Renal pelvis (tissue), 12 donors: ENCODE data around the gene HTT. TPM values are rescaled to one million over a fixed set of nuclear protein-coding genes. Genes with fewer than 3 reads are reported as not detected.

ENCODE experiments used
- DNase-seq: peaks from one replicate; pipeline ENCODE4 v3.0.0-alpha.2; 2013
- long read RNA-seq, 16 experiments: transcript quantifications; one replicate each; lab custom pipeline, GENCODE V29; 2026
- polyA plus RNA-seq, 3 donors: library from polyadenylated mRNA; unstranded; fragments of 120-200 nt; gene quantifications; one replicate each; pipeline ENCODE4 v1.2.1, GENCODE V29; 2013; ENCODE audit not compliant: insufficient read length in 3 of 3

HTT gene
- polyA plus RNA-seq, result 10 to 100 TPM; 31.9 to 44.9 (median 38.7) TPM
- long read RNA-seq, donor 1, partial matches to known transcripts, result 0 of 1 reads
- long read RNA-seq, donor 1, other reads (novel, unspliced or antisense), result 0 of 1 reads
- long read RNA-seq, donor 2, partial matches to known transcripts, result 0 of 1 reads
- long read RNA-seq, donor 2, other reads (novel, unspliced or antisense), result 0 of 1 reads
- long read RNA-seq, donor 3, result 0 reads
- long read RNA-seq, donor 4, full-length matches to known transcripts, result 1 of 1 reads
- long read RNA-seq, donor 4, partial matches to known transcripts, result 0 of 1 reads
- long read RNA-seq, donor 4, other reads (novel, unspliced or antisense), result 0 of 1 reads
- long read RNA-seq, donor 5, result 0 reads
- long read RNA-seq, donor 6, result 0 reads
- long read RNA-seq, donor 7, partial matches to known transcripts, result 0 of 1 reads
- long read RNA-seq, donor 7, other reads (novel, unspliced or antisense), result 0 of 1 reads
- long read RNA-seq, donor 8, result 0 reads
- long read RNA-seq, donor 9, result 0 reads
- long read RNA-seq, donor 10, result 0 reads
- long read RNA-seq, donor 11, result 0 reads
- long read RNA-seq, donor 12, partial matches to known transcripts, result 0 of 1 reads
- long read RNA-seq, donor 12, other reads (novel, unspliced or antisense), result 0 of 1 reads
- long read RNA-seq, donor 13, result 0 reads
- long read RNA-seq, donor 14, result 0 reads
- long read RNA-seq, donor 15, partial matches to known transcripts, result 7 of 7 reads
- long read RNA-seq, donor 15, other reads (novel, unspliced or antisense), result 0 of 7 reads
- long read RNA-seq, donor 16, result 0 reads

GRCh38 chr4:3074078-3074845, at the start of gene HTT, which contains the start of gene HTT-AS:
TSS of gene HTT (plus strand) at chr4:3074681. CDS start at chr4:3074826, 145 bp downstream.
TSS of gene HTT-AS (minus strand) at chr4:3074538.
- peak; percentile 95 for DNase-seq

DNA sequence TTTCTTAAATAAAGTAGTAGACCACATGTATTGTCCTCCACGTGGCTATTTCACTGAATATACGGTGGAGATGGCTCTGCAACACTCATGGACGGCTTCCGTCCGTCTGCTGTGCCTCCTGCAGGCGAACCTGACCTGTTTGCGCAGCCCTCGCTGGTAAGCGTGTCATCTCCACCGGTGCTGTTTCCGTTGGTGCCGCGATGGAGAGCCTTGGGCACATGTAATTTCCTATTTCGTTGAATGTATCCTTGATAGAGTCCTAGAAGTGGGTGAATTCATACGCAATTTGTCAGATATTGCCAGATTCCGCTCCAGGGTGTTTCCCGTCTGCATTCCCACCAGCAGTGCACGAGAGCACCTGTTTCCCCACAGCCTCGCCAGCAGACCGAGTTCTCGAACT, 48.6 kb upstream of the HTT start:
- no peak for DNase-seq

DNA sequence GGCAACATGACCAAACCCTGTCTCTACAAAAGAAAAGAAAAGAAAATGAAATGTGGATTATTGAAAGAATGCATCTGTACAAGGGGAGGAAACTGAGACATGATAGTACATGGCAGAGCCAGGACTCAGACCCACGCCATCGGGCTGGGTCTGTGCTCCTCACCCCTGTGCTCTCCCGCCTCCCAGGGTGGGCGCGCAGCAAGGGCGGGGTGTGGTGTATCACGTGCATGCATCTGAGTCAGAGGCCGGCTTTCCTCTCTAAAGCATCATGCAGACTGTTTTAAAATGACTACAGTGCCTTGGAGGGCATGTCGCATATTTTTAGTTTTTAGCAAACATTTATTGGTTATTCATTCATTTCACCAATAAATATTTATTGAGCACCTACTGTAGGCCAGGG, 47.9 kb upstream of the HTT start:
- no peak for DNase-seq

GRCh38 chr4:3029464-3029863, 45.0 kb upstream of the HTT start:
- no peak for DNase-seq

DNA sequence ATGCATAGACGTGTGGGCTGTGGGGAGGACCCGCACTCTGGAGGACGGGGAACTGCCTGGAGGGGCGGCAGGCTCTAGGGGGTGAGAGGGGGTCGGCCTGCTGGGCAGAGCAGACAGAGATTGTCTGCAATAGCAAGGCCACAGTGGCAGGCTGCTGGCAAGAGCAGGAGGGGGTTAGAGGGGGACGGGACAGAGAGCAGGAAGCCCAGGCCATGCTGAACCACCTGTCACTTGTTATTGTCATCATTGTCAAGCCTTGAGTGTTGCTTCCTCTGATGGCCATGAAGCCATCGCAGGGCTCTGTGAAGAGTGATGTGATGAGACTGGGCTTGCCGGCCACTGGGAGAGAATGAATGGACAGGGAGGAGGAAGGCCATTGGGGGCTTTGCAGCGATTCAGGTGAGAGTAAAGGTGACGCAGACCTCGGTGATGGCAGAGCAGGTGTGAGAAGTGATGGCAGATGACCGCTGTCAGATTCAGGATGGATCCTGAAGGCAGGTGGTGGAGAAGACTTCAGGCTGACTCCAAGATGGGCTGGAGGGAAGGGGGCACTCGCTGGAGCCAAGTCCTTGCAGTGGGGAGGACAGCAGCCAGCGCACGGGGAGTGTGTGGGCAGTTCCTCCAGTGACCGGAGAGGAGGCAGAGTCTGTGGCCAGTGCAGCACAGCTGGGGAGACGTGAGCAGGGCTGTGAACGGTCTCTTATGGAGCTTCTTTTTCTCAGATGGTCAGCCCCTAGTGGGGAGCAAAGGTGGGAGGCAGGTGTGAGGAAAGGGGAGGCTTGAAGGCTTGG, 43.7 kb upstream of the HTT start:
- DNase-seq, result no peak

GRCh38 chr4:3031357-3032082, 43.0 kb upstream of the HTT start:
- DNase-seq, result no peak

DNA sequence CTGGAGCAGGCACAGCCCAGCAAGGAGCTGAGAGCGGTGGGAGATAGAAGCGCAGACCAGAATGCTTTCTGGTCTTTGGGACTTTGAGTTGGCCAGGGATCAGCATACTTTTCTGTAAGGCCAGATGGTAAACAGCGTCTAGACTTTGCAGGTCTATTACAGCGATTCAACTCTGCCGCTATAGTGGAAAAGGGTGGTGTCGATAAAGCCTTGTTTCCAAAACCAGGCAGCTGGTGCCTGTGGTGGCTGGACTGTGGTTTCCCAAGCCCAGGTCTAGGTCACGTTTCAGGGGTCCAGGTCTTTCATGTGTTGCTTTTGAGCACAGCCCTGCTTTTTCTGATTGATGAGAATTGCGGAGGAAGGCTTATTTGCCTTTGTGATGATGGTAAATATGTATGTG, 40.2 kb upstream of the HTT start:
- DNase-seq, result no peak

- DNase-seq, result no peak
Observed at GRCh38 chr4:3035249-3035648, 39.2 kb upstream of the HTT start.

DNA sequence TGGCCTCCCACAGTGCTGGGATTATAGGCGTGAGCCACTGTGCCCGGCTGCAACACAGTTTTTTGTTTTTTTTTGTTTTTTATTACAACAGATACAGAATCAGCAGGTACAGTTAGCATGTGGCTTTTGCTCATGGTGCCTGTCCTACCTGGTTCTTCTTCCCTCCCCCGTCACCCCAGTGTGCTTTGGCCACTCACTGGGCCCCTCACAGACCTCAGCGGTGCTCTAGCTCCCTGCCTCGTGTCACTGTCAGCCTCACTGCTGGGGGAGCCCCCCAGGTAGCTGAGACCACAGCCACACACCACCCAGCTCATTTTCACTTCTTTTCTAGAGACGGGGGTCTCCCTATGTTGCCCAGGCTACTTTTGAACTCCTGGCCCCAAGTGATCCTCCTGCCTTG, 38.8 kb upstream of the HTT start:
- DNase-seq, result no peak

DNA sequence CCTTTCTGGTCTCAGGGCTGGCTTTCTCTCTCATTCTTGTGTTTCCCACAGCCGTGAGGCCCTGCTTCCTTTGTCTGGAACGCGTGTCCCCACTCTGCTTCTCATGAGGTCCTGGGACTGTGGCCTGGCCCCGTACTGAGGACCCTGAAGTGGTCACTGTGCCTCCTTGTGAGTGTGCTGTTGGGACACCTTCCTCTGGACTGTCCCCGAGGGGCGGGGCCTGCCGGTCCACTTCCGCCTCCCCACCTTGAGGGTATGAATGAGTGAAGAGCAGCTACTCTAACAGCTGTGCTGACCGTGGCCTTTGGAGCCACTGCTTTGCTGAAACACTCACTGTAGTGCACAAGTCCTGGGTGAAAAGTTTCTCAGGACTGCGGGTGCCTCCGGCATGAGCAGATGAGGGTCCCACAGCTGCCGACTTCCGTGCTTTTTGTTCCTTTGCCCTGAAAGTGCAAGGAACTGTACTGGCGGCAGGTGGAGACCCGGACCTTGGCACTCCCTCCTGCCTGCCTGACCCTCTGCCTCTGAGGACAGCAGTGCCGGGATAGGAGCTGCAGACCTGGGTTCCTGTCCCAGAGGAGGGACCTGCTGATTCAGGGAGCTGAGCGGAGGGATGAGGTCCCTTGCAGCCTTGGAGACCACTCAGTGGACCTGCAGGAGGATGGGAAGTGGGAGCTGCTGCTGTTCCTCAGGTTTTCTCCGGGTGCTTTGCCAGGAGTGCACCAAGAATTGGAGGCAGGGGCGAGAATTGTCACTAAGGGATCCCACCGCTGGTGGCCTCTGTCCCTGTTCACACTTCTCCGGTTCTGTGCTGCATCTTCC, 38.1 kb upstream of the HTT start:
- DNase-seq, result no peak

DNA sequence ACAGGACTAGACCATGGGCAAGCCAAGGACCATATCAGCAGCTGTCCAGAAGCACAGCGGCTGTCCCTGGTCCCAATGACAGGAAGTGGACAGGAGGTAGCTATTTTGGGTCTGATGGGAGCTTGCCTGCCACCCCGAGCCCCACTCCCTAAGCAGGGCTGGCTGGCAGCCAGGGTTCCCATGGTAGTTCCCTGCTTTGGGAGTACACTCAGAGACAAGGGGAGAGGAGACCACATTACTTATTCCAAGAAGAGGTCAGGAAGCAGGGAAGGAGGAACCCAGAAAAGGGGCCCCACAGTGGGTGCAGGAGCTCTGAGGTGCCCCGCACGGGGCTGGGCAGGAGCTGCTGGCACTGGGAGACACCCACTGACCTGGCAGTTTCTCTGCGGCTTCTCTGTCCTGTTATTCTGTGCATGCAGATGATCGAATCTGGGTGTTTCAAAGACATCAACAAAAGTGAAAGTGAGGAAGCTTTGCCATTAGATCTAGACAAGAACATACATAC, 36.5 kb upstream of the HTT start:
- DNase-seq, result no peak

DNA sequence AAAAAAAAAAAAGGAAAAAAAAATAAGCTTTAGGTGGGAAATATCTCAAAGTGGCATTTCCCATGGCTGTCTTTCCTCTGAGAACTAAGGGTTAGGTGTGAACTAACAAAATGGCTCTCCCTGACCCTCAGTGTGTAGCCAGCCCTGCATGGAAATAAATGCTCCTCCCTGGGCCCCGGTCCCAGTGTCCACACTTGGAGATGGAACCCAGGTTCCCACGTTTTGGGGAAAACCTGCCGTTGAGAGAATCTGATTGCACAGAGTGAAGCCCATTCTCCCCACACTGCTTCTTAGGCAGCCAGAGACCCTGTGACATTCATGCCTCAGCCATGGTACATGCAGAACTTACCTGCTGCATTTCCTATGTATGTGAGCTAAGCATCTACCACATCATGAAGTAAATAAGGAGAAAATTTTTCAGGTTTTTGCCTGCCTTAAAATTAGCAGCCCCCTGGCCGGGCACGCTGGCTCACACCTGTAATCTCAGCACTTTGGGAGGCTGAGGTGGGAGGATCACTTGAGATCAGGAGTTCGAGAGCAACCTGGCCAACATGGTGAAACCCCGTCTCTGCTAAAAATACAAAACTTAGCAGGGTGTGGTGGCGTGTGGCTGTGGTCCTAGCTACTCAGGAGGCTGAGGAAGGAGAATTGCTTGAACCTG, 34.6 kb upstream of the HTT start:
- no peak for DNase-seq

- no peak for DNase-seq
Observed at GRCh38 chr4:3040452-3041191, 33.9 kb upstream of the HTT start.

DNA sequence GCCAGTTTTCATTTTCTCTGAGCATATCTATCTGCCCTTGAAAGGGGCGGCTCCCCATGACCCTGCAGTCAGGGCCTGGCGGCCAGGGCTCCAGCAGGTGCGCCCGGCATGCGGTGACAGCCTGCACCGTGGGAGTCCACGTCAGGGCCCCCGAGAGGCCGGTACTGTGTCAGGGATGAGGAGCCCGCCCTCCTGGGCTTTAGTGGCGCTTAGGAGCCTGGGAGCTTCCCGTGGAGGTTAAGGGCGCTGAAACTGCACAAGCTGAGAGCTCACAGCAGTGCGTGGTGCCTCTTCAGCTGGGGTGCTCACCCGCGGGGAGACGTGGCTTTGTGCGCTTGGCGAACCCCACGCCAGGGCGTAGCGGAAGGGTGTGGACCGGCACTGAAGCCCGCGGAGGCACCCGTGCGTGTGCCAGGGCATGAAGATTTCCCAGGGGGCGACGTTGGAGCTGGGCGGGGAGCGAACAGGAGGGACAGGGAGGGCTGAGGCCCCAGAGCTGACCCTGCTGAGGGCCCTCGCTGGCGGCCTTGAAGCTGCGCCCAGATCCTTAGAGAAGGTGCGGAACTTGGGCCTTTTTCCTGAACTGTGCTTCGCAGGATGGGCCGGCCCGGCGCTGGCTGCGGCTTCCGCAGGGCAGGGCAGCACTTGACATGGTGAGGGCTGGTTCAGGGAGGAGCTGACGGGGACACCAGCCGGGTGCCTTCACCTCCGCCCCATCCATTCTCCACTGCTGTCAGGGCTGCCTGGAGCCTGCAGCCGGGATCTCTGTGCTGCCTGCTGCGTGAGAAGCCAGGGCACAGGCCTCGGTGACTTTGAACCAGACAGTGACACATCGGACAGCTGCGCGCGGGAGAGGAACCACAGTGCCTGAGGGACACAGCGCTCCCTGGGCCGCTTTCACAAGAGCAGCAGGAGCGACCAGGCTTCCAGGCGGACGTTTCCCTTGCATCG, 33.0 kb upstream of the HTT start:
- peak; percentile 29 for DNase-seq

DNA sequence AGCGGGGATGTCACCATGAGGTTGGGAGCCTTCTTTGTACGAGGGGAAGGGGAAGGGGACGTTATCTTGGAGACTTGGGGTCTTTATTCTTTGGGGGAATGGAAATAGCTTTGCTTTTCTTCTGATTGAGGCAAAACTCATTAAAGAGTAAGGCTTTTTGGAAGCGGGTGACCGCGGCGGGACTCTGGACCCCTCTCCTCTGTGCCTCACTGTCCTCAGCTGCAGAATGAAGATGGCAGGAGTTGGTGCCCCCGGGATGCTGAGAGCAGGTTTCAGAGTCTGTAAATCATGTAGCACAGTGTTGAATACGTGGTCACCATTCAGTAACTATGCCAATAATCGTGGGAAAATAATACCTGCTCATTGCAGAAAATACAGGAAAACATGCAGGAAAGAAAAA, 32.3 kb upstream of the HTT start:
- DNase-seq, result no peak

DNA sequence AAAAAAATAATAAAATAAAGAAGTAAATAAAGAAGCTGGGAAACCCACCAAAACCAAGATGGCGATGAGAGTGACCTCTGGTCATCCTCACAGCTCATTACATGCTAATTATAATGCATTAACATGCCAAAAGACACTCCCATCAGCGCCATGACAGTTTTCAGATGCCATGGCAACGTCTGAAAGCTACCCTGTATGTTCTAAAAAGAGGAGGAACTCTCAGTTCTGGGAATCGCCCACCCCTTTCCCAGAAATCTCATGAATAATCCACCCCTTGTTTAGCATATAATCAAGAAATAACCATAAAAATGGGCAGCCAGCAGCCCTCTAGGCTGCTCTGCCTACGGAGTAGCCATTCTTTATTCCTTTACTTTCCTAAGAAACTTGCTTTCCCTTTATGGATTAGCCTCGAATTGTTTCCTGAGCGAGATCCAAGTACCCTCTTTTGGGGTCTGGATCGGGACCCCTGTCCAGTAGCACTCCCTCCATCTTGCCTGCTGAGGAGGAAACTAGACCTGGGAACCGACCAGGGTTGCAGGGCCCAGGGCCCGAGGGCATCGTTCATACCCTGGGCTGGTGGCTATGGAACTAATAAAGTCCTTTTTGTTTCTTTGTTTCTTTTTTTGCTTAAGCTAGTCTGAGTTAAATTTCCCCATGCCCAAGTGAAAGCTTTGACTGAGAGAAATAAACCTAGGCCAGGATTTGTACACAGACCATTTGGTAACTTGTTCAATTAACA, 31.0 kb upstream of the HTT start:
- DNase-seq, result no peak
